ENCODE data around the gene IL34.

GRCh38 chr16:70660672-70661350, 14.5 kb downstream of the IL34 start:
- no peak for TF ChIP-seq ZFP36L1 (CRISPR knock-in tag; IDR thresholded peaks at IDR 0.05)
- no peak for TF ChIP-seq SIN3B (IDR thresholded peaks at IDR 0.05; ENCODE audit: low read length)
- TF ChIP-seq, protein P1, sequence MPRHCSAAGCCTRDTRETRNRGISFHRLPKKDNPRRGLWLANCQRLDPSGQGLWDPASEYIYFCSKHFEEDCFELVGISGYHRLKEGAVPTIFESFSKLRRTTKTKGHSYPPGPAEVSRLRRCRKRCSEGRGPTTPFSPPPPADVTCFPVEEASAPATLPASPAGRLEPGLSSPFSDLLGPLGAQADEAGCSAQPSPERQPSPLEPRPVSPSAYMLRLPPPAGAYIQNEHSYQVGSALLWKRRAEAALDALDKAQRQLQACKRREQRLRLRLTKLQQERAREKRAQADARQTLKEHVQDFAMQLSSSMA (CRISPR knock-in tag; IDR thresholded peaks at IDR 0.05), result no peak
